G401.6 (cell line): ENCODE results near the gene ANXA5.

Source experiments
- FAIRE-seq: peaks from 2 replicates; lab custom pipeline; 2012; peaks lifted over from hg19 to GRCh38; lab: Jason Lieb, UNC

Gene ANXA5

DNA sequence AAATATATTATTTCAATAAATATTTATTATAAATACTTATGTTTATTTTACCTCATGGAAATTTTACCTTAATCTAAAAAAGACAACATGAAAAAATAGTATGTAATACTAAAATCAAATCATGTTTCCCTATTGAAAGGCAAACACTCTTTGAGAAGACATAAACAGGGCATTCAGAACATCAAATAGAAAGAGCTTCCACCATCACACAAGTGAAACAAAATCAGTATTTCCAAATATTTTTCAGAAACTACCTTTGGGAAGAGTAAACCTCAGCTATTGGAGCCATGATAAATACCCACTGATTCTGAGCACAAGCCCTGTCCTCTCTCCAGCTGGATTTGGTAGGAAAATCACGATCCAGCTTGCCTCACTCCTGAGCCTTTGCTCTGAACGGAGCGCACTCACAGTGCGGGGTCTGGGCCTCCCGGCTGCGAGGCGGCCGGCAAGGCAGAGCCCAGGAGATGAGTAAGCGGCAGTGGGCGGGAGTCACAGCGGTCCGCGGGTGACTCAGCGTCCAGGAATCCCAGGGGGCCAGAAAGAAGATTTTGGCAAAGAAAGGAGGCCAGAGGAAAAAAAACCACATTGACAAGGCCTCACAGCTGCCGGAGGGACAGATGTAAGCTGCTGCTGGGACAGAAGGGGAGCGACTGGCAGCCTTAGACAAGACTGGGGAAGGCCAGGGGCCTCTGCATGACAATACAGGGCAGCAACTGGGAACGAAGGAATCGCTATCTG, 14.7 kb upstream of the ANXA5 start:
- no peak for FAIRE-seq

DNA sequence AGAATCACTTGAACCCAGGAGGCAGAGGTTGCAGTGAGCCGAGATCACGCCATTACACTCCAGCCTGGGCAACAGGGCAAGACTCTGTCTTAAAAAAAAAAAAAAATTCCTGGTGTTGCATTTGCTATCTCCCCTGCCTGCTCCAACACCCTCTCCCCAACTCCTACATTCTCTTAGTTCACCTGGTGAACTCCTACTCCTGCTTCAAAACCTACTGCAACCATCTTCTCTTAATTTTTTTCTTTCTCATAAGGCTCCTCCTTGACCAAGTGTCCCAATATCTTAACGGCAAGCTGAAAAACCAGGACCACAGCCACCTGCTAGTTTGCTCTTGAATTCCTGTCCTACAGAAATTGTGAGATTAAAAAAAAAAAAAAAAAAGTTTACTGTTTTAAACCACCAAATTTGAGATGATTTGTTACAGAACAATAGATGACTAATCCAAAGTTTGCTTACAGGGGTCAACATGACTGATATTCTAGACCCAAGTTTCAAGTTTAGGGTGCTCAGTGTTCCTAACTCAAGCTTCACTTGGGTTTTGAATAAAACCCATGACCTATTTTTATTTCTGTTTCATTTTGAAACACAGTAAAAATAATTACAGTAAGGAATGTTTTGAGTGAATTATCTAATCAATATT, 13.1 kb upstream of the ANXA5 start:
- no peak for FAIRE-seq

DNA sequence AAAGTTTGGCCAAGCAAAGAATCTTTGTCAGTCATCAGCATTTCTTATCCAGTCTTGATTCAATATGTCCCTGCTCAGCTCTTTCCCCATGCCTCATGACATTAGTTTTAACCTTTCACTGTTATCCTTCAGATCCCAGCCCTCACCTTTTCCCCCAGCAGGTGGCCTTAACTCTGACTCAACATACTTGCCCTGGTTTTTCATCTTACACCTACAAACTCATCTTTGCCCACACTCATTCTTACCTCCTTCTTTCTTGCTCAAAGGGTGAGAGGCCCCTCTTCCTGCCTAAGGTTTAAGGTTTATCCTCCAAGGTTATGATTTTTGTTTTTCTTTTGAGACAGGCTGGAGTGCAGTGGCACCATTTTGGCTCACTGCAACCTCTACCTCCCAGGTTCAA, 10.6 kb upstream of the ANXA5 start:
- no peak for FAIRE-seq

DNA sequence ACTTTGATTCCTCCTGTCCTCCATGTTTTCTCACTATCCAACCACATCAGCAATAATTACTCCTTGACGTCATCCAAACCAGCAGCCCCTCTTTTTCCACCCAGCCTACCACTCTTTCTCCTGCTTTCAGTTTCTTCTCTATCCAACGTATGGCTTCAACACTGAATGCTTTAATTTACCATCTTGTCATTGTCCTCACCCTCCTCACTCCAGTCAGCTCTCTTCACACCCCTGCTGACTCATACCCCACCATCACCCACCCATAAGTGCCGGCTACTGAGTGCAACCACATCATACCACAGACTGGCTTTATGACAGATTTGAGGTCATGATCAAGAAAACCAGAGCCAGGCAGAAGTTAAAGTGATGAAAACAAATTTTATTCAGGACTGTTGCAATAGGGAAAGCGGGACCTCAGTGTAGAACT, 9.8 kb upstream of the ANXA5 start:
- no peak for FAIRE-seq

DNA sequence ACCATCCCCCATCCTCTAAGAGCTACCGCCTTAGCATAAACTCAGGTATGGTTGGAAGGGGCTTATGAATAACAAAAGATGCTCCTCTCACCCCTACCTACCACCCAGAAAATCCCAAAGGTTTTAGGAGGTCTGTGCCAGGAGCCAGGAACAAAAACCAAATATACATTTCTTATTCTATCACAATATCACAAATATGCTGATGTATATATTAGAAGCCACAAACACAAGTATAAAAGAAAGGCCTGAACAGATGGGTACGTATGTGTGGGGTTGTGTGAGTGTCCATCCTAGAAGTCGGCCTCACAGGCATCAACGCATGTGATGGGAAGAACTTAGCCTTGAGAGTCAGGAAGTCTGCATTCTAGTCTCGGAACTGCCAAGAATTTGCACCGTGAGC, 8.7 kb upstream of the ANXA5 start:
- no peak for FAIRE-seq

DNA sequence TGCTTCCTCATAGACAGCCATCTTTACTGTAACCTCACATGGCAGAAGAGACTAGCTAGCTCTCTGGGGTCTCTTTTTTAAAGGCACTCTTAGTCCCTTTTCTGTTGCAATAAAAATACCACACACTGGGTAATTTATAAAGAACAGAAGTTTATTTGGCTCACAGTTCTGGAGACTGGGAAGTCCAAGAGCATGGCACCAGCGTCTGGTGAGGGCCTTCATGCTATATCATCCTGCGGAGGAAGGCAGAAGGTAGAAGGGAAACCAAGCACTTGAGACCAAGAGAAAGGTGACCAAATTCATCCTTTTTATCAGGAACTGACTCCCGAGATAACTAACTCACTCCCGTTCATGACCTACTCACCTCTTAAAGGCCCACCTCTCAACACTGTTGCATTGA, 5.4 kb upstream of the ANXA5 start:
- FAIRE-seq: no peak

DNA sequence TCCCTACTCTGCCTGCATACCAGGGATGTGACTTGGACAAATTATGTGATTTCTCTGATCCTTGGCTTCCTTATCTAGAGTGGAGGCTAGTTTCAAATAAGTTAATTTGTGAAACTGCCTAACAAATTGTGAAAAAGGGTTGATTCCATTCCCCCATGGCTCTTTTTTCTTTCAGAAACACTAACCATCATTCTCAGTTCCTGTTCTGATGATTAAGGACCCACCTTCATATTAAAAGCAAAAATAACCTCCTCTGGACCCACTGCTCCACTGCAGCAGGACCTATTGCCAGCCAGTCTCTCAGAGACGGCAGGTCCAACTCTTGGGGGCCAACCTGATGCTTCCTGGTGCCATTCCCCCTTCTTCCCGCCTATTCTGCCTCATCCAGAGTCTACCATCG, 4.5 kb upstream of the ANXA5 start:
- no peak for FAIRE-seq

DNA sequence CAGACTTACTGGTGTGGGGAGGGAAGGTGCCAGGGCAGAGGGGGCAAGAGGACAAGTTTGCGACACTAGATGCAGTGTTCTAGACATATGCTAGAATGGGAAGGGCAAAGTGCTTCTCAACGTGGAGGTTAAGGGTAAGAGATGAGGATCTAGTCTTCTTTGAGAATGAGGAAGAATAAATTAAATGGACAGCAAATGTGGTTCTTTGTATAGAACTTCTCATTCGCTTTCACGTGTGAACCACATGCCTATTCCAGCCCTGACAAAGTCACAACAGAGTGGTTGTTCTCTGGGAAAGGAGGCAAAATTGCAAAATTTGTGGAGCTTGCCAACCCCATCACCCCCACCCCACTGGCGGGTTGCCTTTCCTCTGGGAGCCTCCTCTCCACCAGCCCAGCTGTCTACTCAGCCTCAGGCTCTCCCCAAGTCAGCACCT, 1.5 kb upstream of the ANXA5 start:
- FAIRE-seq: no peak

DNA sequence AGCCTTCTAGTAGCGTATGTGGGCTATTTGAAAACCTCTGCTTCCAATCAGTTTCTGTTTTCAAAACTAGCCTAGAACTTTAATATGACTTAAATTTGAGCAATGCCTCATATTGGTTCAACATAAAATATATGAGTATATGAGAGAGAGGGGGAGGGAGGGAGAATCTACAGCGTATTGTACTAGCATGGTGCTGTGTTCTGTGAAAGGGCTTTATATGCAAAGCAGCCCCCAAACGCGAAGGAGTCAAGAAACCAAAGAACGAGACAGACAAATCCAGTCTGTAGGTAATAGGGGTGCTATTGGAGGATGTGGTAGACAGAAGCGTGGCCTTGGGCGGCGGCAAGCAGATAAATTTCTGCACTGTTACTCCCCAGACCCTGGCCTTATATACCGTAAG, 784 bp upstream of the ANXA5 start:
- no peak for FAIRE-seq

DNA sequence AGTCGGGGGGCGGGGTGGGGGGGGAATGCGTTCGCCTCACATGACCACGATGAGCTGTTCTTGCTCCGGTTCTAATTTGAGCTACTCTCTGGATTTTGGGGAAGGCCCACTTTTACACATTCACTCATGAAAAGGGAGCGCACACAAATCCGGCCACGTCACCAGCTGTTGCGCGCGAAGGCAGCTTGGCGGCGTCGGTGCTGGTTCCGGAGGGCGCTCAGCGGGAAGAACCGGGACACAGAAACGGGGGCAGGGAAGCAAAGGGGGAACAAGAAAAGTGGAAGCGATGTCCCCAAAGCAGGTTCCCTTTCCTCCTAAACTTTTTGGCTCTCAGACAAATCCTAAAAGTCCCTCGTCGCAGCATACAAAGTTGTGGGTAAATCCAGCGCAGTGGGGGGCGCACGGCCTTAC, 605 bp downstream of the ANXA5 start:
- no peak for FAIRE-seq

DNA sequence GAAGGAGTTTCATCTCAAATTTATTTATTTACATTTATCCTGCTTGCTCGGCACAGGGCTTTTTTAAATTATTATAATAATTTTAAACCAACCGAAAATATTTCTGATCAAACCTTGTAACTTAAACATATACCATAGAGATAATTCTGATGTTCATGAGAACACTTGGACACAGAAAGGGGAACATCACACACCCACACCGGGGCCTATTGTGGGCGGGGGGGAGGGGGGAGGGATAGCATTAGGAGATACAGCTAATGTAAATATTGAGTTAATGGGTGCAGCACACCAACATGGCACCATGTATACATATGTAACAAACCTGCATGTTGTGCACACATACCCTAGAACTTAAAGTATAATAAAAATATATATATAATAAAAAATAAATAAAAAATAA, 2.9 kb downstream of the ANXA5 start:
- FAIRE-seq: no peak

DNA sequence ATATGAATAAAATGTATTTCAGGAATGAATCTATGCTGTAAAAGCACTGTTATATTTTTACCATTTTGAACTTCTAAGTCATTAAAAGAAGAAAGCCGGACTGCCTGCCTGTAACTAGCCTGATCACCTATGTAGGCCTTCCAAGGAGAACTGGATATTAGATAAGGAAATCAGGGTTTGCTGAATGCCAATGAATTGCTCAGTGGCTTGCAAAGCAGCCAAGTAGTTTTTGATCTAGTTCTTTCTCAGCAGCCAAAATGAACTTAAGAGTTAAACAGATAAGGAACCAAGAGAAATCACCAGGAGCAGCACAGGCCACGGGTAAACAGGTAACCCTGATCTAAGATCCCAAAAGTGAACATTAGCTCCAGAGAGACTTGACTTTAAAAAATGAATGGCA, 3.3 kb downstream of the ANXA5 start:
- no peak for FAIRE-seq

DNA sequence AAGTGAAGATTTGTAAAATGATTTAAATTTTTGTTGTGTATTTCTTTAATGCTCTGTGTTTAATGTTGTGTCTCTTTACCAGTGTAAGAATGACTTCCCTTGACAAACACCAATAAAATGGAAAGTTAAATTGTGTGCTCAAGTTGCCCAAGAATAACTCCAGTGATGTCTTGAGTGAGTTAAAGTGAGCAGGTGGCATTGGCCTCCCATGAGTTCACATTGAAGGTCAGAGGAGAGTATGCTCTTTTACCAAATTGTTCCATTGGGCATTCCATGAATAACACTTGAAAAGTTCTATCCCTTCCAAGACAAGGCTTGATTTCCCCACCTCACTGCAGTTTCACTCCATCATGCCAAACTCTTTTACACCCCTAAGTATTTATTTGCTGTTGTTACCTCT, 4.5 kb downstream of the ANXA5 start:
- peak; percentile 17 for FAIRE-seq

DNA sequence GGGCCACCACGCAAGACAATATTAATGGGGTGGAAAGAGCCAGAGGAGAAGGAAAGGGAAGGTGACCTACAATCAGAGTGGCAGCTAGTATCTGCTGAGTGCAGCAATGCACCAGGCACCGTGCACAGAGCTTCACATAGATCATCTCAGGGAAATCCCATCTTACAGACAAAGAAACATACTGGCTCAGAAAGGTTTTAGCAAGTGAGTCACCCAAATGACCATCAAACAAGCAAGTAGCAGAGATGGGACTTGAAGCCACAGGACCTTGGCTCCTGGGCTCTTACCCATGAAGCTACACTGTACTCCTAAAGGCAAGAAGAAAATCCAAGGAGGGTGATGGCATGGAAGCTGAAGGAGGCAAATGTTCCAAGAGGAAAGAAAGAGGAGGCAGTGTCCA, 6.8 kb downstream of the ANXA5 start:
- no peak for FAIRE-seq

DNA sequence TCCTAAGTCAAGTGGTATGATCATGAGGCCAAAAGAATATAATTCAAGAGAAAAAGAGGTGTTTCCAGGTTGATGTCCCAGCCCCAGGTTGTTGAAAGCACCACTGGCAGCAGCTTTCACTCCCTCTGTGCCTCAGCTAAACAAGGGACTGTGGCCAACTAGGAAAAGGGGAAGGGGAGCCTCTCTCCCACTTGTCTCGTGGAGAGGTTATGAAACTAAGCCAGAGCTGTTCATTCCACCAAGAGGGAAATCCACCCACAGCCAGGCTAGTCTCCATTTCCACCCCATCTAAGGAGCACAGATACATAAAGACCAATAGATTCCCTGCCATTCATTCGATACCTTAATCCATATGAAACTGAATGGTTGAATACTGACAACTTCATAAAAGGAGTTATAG, 8.1 kb downstream of the ANXA5 start:
- FAIRE-seq: no peak

DNA sequence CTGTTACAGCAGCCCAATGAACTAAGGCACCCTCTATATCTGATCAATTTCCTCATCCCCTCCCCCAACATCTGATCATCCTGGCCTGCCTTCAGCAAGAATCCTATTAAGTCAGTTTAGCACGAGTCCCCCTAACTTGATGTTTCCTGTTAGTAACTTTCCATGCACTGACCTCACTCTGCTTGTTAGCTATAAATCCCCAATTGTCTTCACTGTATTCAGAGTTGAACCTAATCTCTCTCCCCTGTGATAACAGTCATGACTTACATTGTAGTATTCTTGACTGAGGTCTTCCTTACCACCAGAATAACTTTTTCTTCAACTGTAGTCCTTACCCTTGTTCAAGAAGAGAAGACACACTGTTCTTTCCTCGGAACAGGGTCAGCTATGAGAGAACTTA, 8.5 kb downstream of the ANXA5 start:
- no peak for FAIRE-seq

DNA sequence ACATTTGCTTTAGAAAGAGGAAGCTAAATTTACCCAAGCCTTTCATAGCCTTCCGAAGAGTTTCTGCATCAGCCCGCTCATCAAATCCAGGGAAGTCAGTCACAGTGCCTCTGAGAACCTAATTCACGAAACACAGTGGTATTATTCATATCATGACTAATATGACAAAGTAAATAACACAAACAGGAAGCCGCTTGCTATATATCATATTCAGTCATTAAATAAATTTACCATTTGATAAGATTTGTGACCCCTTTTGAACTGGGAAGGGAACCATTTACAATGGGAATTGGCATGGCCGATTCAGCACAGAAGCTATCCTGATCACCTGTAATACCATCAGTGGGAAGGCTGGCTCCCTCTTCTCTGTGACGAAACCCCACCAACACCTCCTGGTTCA, 10.5 kb downstream of the ANXA5 start:
- FAIRE-seq: no peak

DNA sequence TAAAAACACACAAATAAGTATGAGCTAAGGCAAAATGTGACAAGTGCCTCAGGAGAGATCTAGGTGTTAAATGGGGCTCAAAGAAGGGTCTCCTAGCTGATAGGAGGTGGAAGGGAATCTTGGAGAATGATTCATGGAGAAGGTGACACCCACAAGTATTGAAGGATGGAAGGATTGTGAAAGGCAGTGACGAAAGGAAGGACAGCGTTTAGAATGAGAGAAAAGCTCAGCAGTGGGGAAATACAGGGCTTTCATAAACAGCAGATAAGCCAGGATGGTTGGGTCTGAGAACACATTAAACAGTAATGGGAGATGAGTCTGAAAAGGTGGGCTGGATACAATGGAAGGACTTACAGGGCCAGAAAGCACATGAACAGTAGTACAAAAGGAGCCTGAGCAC, 11.5 kb downstream of the ANXA5 start:
- FAIRE-seq: no peak

DNA sequence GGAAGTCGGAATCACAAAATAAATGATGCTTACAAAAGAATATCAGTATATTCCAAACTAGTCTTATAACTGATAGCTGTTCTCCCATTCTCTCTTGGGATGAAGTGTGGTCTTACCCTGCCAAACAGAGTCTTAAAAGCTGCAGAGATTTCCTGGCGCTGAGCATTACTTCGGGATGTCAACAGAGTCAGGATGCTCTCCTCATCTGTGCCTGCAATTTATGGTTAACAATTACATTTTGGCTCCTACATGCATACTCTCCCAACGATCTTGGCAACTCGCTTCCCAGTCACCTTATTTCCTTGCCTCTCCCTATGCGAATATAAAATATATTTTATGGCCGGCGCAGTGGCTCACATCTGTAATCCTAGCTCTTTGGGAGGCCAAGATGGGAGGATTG, 12.2 kb downstream of the ANXA5 start:
- no peak for FAIRE-seq

DNA sequence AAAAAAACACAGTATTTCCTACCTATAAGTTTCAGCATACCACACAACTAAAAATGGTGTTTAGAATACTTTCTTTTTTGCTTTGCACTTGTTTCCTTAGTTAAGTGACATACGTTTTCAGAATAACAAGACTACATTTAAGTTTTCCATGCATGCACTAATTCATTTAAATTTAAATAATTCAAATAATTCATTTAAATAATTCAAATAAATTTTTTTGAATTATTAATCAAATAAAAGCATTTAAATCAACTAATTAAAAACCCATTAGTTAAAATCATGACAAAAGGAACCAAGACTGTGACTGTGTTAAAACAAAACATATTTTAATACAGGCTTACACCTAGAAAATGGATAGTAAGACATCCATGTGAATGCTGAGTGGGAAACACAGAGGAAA, 12.8 kb downstream of the ANXA5 start:
- FAIRE-seq: peak; percentile 95

DNA sequence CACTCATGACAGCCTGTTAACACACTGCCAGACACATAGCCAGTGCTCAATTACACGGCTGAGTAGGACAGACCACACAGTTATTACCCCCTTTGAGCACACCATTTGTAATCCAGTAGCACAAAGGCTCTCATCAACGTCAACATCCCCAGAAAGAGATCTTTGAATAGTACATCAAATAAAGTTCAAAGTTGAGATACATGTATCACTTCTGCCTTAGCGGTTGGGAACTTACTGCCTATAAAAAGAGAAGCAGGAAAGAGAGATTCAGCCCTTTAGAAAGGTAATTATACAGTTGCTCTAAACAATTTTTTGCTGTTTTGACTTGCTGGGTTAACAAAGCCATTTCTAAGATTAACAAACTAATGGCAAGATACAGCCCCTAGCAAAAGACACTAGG, 16.2 kb downstream of the ANXA5 start:
- FAIRE-seq: no peak

DNA sequence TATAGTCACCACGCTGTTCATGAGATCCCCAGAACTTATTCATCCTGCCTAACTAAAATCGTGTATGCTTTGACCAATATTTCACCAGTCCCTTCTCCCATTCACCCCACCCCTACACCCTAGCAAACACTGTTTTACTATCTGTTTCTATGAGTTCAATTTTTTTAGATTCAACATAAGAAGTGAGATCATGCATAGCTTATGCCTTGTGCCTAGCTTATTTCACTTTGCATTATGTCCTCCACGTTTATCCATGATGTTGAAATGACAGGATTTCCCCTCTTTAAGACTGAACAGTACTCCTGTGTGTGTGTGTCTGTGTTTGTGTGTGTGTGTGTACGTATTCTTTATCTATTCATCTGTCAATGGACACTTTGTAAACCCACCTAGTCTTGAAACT, 16.8 kb downstream of the ANXA5 start:
- FAIRE-seq: no peak

DNA sequence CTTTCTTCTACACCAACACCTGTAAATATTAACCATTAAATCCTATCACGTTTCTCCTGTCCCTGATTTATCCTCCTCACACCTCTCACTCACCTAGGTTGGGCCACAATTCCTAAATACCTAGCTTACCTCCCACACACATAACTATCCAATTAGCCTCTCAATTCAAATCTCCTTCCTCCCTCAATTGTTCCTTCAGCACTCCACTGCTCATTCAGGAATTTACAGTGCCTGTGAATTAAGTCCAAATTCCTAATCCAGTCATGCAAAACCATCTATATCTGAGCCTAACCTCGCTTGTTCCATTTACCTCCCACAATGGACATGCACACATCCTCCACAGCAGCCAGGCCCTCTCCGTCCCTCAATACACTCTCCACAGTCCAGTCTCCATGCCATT, 17.5 kb downstream of the ANXA5 start:
- no peak for FAIRE-seq

DNA sequence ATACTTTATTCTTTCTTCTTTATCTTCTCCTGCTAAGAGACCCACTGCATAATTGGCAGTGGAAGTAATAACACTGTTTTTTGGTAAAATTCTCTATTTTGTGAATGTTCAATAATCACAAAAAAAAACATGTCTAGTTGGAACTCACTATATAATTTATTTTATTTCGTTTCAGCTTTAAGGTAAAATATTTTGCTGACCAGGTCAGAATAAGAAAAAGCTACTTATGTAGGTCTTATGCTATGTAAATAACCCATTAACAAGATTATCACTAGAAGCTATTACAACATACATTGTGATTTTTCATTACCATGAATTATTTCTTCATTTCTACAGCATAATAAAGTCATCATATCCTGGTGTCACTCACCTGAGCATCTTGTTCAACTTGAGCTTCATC, 19.3 kb downstream of the ANXA5 start:
- FAIRE-seq: no peak
